ENCODE results near the gene FARS2.

DNA sequence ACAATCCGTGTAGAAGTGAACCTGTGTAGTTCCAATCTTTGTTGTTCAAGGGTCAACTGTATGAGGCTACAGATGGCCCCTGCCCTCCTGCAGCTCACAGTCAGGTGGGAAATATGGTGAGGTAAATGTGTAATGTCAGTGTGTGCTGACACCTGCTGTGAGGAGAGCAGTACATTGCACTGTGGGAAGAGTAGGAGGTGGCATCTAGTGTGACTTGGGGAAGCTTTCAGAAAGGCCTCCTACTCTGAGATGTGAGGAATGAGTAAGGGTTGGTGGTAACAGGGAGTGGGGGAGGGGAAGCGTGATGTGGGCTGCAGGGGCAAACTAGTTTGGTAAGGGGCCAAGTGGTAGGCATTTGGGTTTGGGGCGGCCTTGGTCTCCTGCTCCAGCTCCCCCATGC, 188.8 kb downstream of the FARS2 start:
- TF ChIP-seq, protein P1, sequence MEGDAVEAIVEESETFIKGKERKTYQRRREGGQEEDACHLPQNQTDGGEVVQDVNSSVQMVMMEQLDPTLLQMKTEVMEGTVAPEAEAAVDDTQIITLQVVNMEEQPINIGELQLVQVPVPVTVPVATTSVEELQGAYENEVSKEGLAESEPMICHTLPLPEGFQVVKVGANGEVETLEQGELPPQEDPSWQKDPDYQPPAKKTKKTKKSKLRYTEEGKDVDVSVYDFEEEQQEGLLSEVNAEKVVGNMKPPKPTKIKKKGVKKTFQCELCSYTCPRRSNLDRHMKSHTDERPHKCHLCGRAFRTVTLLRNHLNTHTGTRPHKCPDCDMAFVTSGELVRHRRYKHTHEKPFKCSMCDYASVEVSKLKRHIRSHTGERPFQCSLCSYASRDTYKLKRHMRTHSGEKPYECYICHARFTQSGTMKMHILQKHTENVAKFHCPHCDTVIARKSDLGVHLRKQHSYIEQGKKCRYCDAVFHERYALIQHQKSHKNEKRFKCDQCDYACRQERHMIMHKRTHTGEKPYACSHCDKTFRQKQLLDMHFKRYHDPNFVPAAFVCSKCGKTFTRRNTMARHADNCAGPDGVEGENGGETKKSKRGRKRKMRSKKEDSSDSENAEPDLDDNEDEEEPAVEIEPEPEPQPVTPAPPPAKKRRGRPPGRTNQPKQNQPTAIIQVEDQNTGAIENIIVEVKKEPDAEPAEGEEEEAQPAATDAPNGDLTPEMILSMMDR (IDR thresholded peaks at IDR 0.05) = no peak
- TF ChIP-seq POLR2A (IDR thresholded peaks at IDR 0.05) = no peak

Data from esophagus squamous epithelium (tissue), 4 donors.